ENCODE results near the gene GRID2. TPM values are rescaled to one million over a fixed set of nuclear protein-coding genes. Genes with fewer than 3 reads are reported as not detected.

Gene GRID2
- total and polyA plus RNA-seq, 2 experiments from 2014 or later, result 0.12 TPM; not detected in 1

DNA sequence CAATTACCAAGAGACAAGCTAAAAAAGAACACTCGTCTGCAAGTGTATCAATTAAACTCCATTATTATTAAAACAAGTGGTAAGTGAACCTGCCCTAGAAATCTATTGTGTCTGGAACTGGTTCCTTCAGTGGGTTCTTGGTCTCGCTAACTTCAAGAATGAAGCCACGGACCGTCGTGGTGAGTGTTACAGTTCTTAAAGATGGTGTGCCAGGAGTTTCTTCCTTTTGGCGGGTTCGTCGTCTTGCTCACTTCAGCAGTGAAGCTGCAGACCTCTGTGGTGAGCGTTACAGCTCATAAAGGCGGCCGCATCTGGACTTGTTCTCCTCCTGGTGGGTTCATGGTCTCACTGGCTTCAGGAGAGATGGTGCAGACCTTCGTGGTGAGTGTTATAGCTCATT is 231.8 kb downstream of the GRID2 start:
- Histone ChIP-seq H3K36me3 (no peaks in the 10 kb centered on the region), H3K4me1 (ENCODE audit: low read depth) (no peaks in the 10 kb centered on the region), H3K9me3 (ENCODE audit: low read depth) (no peaks in the 10 kb centered on the region), H3K27me3 (no peaks in the 10 kb centered on the region), H3K4me3 (no peak overlapping the region), H3K27ac (no peak overlapping the region)
- TF ChIP-seq CTCF (IDR thresholded peaks at IDR 0.05; ENCODE audit: low read depth, low read length), result no peak
- DNase-seq (ENCODE audit: low read depth in 1 of 2, low spot score in 1 of 2), result no peak

GRCh38 chr4:92551616-92552015 is 247.8 kb downstream of the GRID2 start:
- no peak overlapping the region for H3K4me3 ChIP-seq
- no peaks in the 10 kb centered on the region for H3K9me3 ChIP-seq (ENCODE audit: low read depth)
- no peaks in the 10 kb centered on the region for H3K27me3 ChIP-seq
- no peaks in the 10 kb centered on the region for H3K4me1 ChIP-seq (ENCODE audit: low read depth)
- no peak overlapping the region for H3K27ac ChIP-seq
- peak in 1 of 2 donors; percentile 3 for DNase-seq (ENCODE audit: low read depth in 1 of 2, low spot score in 1 of 2)
- TF ChIP-seq CTCF (IDR thresholded peaks at IDR 0.05; ENCODE audit: low read depth, low read length), result no peak
- H3K36me3 ChIP-seq, result no peaks in the 10 kb centered on the region

- H3K9me3 ChIP-seq (ENCODE audit: low read depth), result no peaks in the 10 kb centered on the region
- no peak for DNase-seq (ENCODE audit: low read depth in 1 of 2, low spot score in 1 of 2)
- TF ChIP-seq CTCF (IDR thresholded peaks at IDR 0.05; ENCODE audit: low read depth, low read length), result no peak
Measured at GRCh38 chr4:92566269-92566668, 262.5 kb downstream of the GRID2 start.

GRCh38 chr4:92580816-92581215 is 277.1 kb downstream of the GRID2 start:
- Histone ChIP-seq H3K4me3 (no peak overlapping the region), H3K27me3 (no peaks in the 10 kb centered on the region), H3K27ac (no peak overlapping the region), H3K9me3 (ENCODE audit: low read depth) (no peaks in the 10 kb centered on the region), H3K4me1 (ENCODE audit: low read depth) (no peaks in the 10 kb centered on the region), H3K36me3 (no peaks in the 10 kb centered on the region)
- TF ChIP-seq CTCF (IDR thresholded peaks at IDR 0.05; ENCODE audit: low read depth, low read length), result no peak
- DNase-seq (ENCODE audit: low read depth in 1 of 2, low spot score in 1 of 2), result no peak

More at GRCh38 chr4:92566269-92566668, 262.5 kb downstream of the GRID2 start:
- H3K36me3 ChIP-seq, result no peaks in the 10 kb centered on the region
- H3K4me3 ChIP-seq, result no peak overlapping the region
- no peak overlapping the region for H3K27ac ChIP-seq
- H3K27me3 ChIP-seq, result no peaks in the 10 kb centered on the region
- H3K4me1 ChIP-seq (ENCODE audit: low read depth), result no peaks in the 10 kb centered on the region

- Histone ChIP-seq H3K36me3 (no peaks in the 10 kb centered on the region), H3K4me1 (ENCODE audit: low read depth) (no peaks in the 10 kb centered on the region), H3K4me3 (no peak overlapping the region), H3K27ac (no peak overlapping the region), H3K27me3 (no peaks in the 10 kb centered on the region), H3K9me3 (ENCODE audit: low read depth) (no peaks in the 10 kb centered on the region)
- peak in 1 of 2 donors; percentile 1 for DNase-seq (ENCODE audit: low read depth in 1 of 2, low spot score in 1 of 2)
- no peak for TF ChIP-seq CTCF (IDR thresholded peaks at IDR 0.05; ENCODE audit: low read depth, low read length)
Measured at GRCh38 chr4:92599044-92599443, 295.3 kb downstream of the GRID2 start.

DNA sequence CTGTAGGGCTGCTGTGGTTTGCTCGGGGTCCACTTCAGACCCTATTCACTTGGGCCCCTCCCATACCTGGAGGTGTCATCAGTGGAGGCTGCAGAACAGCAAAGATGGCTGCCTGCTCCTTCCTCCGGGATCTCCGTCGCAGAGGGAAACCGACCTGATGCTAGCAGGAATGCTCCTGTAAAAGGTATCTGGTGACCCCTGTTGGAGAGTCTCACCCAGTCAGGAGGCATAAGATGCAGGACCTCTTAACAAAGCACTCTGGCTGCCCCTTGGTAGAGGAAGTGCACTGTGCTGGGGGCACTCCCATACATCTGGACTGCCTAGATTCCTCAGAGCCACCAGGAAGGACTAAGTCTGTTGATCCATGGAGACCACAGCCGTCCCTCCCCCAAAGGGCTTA is 296.9 kb downstream of the GRID2 start:
- no peak overlapping the region for H3K4me3 ChIP-seq
- no peaks in the 10 kb centered on the region for H3K27me3 ChIP-seq
- no peak overlapping the region for H3K27ac ChIP-seq
- H3K4me1 ChIP-seq (ENCODE audit: low read depth), result no peaks in the 10 kb centered on the region
- H3K36me3 ChIP-seq, result no peaks in the 10 kb centered on the region
- no peak for TF ChIP-seq CTCF (IDR thresholded peaks at IDR 0.05; ENCODE audit: low read depth, low read length)
- no peaks in the 10 kb centered on the region for H3K9me3 ChIP-seq (ENCODE audit: low read depth)
- DNase-seq (ENCODE audit: low read depth in 1 of 2, low spot score in 1 of 2), result peak in 1 of 2 donors; percentile 1

Measured in cardiac muscle cell (in vitro differentiated cells and primary cell).